ENCODE measurements around the gene PHAF1. TPM values are rescaled to one million over a fixed set of nuclear protein-coding genes. Genes with fewer than 3 reads are reported as not detected.
A peak's percentile ranks its signal among the peaks of the same experiment; 100 is the strongest.

Gene PHAF1
- total RNA-seq, 2 experiments from 2014 or later, result 7.8 to 8.4 TPM

DNA sequence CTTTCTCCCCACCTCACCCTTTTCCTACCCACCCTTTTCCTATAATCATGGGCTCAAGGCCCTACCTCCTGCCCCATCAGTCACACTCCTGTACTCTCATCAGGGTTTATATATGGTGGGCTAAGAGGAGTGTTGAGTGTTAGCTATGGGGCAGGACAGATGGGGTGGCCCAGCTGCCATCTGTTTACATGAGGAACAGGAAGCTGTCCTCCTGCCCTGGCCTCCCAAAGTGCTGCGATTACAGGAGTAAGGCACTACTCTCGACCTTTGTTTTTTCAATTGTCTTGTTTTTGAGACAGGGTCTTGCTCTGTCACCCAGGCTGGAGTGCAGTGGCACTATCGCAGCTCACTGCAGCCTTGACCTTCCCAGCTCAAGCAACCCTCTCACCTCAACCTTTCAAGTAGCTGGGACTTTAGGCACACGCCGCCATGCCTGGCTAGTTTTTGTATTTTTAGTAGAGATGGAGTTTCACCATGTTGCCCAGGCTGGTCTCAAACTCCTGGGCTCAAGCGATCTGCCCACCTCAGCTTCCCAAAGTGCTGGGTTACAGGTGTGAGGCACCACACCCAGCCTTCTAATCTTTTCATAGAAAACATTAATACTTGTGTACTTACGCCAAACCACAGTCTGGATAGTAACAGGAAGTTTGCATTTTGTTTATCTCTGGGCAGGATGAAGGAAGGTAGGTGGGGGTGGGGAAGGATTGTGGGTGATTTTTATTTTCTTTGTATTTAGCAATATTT, 48.3 kb downstream of the PHAF1 start:
- peak overlapping the region; percentile 88 for H3K4me3 Mint-ChIP-seq
- no peaks in the 10 kb centered on the region for H3K9me3 Mint-ChIP-seq
- peaks cover 16% of the 10 kb centered on the region for H3K27me3 Mint-ChIP-seq (ENCODE audit: low read depth)
- intact Hi-C loops (cut with micrococcal nuclease), result loop anchor here (2.0 to 10.0 kb wide), 2 partner anchors 129 to 237 kb away; partner anchors contain the start of genes CBFB and TPPP3
- peaks cover 40% of the 10 kb centered on the region for H3K4me1 Mint-ChIP-seq (ENCODE audit: low read depth)
- H3K27ac Mint-ChIP-seq, result peak overlapping the region; percentile 91
- no peak for DNase-seq
- peaks cover 6% of the 10 kb centered on the region for H3K36me3 Mint-ChIP-seq (ENCODE audit: low read depth)
- CTCF ChIA-PET, result interaction anchor here (0.6 to 8.7 kb wide), 12 partner anchors 14 to 430 kb away, joined by 3 to 163 read pairs (median 4); partner anchors contain the start of genes CBFB and CES3

- peak; percentile 91 for DNase-seq
- CTCF ChIA-PET, result interaction anchor here (0.6 to 8.7 kb wide), 12 partner anchors 11 to 268 kb away, joined by 3 to 163 read pairs (median 6); partner anchors contain the start of genes CBFB and NOL3
- H3K36me3 Mint-ChIP-seq (ENCODE audit: low read depth), result peaks cover 6% of the 10 kb centered on the region
These were observed 49.2 kb downstream of the PHAF1 start for GRCh38 chr16:67158637-67159600.

DNA sequence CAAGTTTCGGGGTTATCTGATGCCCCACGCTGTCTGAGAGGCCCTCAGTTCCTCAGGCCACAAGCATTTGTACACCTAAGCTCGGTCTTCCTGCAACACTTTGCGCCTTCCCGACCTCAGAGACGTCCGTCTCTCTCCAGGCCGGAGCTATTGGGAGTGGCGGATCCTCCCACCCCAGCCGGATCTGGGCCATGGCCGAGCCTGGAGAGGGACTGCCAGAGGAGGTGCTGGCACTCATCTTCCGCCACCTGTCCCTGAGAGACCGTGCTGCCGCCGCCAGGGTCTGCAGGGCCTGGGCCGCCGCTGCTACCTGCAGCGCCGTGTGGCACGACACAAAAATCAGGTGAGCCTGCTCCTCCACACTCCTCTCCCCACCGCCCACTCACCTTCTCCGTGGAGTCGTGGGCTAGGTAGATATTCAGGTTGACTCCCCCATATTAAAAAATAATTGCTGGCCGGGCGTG, 51.9 kb downstream of the PHAF1 start:
- Mint-ChIP-seq H3K27ac (no peak overlapping the region), H3K36me3 (ENCODE audit: low read depth) (peaks cover 3% of the 10 kb centered on the region), H3K4me3 (peak overlapping the region; percentile 34), H3K9me3 (no peaks in the 10 kb centered on the region), H3K4me1 (ENCODE audit: low read depth) (peaks cover 46% of the 10 kb centered on the region), H3K27me3 (ENCODE audit: low read depth) (peaks cover 37% of the 10 kb centered on the region)
- intact Hi-C loops (cut with micrococcal nuclease), result loop anchor here (2.0 kb wide), 1 partner anchor 53 kb away; the partner anchor contains the start of gene PHAF1
- CTCF ChIA-PET, result interaction anchor here (1.0 to 2.2 kb wide), 2 partner anchors 13 to 23 kb away, joined by 3 to 12 read pairs; no protein-coding TSS in a partner anchor
- no peak for DNase-seq

More at GRCh38 chr16:67158637-67159600, 49.2 kb downstream of the PHAF1 start:
- intact Hi-C loops (cut with micrococcal nuclease), result loop anchor here (1.0 to 10.0 kb wide), 6 partner anchors 67 to 236 kb away; partner anchors contain the start of genes CBFB and TPPP3
- H3K27ac Mint-ChIP-seq, result peak overlapping the region; percentile 91
- H3K4me1 Mint-ChIP-seq (ENCODE audit: low read depth), result peaks cover 42% of the 10 kb centered on the region
- H3K27me3 Mint-ChIP-seq (ENCODE audit: low read depth), result peaks cover 19% of the 10 kb centered on the region
- H3K4me3 Mint-ChIP-seq, result peak overlapping the region; percentile 88
- no peaks in the 10 kb centered on the region for H3K9me3 Mint-ChIP-seq

GRCh38 chr16:67162506-67163163, 52.9 kb downstream of the PHAF1 start:
- Mint-ChIP-seq H3K36me3 (ENCODE audit: low read depth) (peaks cover 3% of the 10 kb centered on the region), H3K9me3 (no peaks in the 10 kb centered on the region), H3K27ac (no peak overlapping the region), H3K27me3 (ENCODE audit: low read depth) (peaks cover 44% of the 10 kb centered on the region), H3K4me1 (ENCODE audit: low read depth) (peaks cover 42% of the 10 kb centered on the region), H3K4me3 (no peak overlapping the region)
- no peak for DNase-seq
- CTCF ChIA-PET, result interaction anchor here (1.1 to 2.2 kb wide), 7 partner anchors 7 to 210 kb away, joined by 3 to 12 read pairs (median 6); no protein-coding TSS in a partner anchor
- intact Hi-C loops (cut with micrococcal nuclease), result no loop called here

DNA sequence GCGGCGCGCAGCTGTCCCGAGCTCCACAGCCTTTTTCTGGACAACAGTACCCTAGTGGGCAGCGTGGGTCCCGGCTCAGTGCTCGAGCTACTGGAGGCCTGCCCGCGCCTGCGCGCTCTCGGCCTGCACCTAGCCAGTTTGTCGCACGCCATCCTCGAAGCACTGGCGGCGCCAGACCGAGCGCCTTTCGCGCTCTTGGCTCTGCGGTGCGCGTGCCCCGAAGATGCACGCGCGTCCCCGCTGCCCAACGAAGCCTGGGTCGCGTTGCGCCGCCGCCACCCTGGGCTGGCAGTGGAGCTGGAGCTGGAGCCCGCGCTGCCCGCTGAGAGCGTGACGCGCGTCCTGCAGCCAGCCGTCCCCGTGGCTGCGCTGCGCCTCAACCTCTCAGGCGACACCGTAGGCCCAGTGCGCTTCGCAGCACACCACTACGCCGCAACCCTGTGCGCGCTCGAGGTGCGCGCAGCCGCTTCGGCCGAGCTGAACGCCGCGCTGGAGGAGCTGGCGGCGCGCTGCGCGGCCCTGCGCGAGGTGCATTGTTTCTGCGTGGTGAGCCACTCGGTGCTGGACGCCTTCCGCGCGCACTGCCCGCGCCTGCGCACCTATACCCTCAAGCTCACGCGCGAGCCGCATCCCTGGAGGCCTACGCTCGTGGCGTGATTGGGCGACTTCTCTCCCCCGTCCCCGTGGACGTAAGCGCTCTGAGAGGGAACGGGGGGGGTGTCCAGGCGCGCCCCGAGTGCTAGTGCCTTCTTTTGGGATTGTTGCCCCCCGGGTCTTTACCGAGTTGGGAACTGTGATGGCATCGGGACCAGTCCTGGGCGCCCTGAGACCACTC, 53.6 kb downstream of the PHAF1 start:
- intact Hi-C loops (cut with micrococcal nuclease), result no loop called here
- peaks cover 46% of the 10 kb centered on the region for H3K27me3 Mint-ChIP-seq (ENCODE audit: low read depth)
- H3K4me3 Mint-ChIP-seq, result no peak overlapping the region
- peaks cover 34% of the 10 kb centered on the region for H3K4me1 Mint-ChIP-seq (ENCODE audit: low read depth)
- H3K27ac Mint-ChIP-seq, result no peak overlapping the region
- H3K9me3 Mint-ChIP-seq, result no peaks in the 10 kb centered on the region
- peaks cover 3% of the 10 kb centered on the region for H3K36me3 Mint-ChIP-seq (ENCODE audit: low read depth)
- DNase-seq, result no peak
- CTCF ChIA-PET, result interaction anchor here (1.1 to 2.2 kb wide), 7 partner anchors 8 to 211 kb away, joined by 3 to 12 read pairs (median 6); no protein-coding TSS in a partner anchor

GRCh38 chr16:67163999-67164558, 54.3 kb downstream of the PHAF1 start:
- H3K27me3 Mint-ChIP-seq (ENCODE audit: low read depth), result peaks cover 53% of the 10 kb centered on the region
- no peaks in the 10 kb centered on the region for H3K9me3 Mint-ChIP-seq
- intact Hi-C loops (cut with micrococcal nuclease), result no loop called here
- peaks cover 3% of the 10 kb centered on the region for H3K36me3 Mint-ChIP-seq (ENCODE audit: low read depth)
- peaks cover 29% of the 10 kb centered on the region for H3K4me1 Mint-ChIP-seq (ENCODE audit: low read depth)
- H3K27ac Mint-ChIP-seq, result no peak overlapping the region
- H3K4me3 Mint-ChIP-seq, result no peak overlapping the region
- CTCF ChIA-PET, result interaction anchor here (1.2 to 2.2 kb wide), 3 partner anchors 9 to 137 kb away, joined by 3 to 12 read pairs (median 7); no protein-coding TSS in a partner anchor
- no peak for DNase-seq

DNA sequence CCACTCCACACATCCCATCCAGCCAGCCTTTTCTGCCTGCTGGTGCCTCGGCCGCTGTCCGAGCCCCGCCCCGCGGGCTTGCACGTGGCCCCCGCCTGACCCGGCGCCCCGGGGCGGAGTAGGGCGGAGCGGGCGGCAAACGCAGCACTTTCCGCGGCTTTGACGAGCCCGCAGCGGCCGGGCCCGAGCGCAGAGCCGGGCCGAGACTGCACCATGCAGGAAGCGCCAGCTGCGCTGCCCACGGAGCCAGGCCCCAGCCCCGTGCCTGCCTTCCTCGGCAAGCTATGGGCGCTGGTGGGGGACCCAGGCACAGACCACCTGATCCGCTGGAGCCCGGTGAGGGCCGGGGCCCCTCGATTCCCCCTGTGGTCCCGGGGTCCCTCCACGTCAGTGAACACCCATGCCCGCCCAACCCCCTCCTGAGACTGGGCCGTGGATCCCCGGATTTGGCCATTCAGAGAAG, 54.9 kb downstream of the PHAF1 start, which contains the start of gene HSF4:
TSS of gene HSF4 (plus strand) at position 147 of the 463 bp plus-strand sequence. CDS start at position 214, 67 bp downstream.
- intact Hi-C loops (cut with micrococcal nuclease), result no loop called here
- Mint-ChIP-seq H3K4me3 (no peak within 1 kb of the TSS), H3K27me3 (ENCODE audit: low read depth) (peaks cover 56% of the 10 kb centered on the region), H3K36me3 (ENCODE audit: low read depth) (peaks cover 3% of the 10 kb centered on the region), H3K4me1 (ENCODE audit: low read depth) (peaks cover 29% of the 10 kb centered on the region), H3K27ac (no peak within 1 kb of the TSS), H3K9me3 (no peaks in the 10 kb centered on the region)
- no peak for DNase-seq
- CTCF ChIA-PET, result interaction anchor here (1.5 to 1.8 kb wide), 2 partner anchors 9 to 20 kb away, joined by 3 to 7 read pairs; no protein-coding TSS in a partner anchor

DNA sequence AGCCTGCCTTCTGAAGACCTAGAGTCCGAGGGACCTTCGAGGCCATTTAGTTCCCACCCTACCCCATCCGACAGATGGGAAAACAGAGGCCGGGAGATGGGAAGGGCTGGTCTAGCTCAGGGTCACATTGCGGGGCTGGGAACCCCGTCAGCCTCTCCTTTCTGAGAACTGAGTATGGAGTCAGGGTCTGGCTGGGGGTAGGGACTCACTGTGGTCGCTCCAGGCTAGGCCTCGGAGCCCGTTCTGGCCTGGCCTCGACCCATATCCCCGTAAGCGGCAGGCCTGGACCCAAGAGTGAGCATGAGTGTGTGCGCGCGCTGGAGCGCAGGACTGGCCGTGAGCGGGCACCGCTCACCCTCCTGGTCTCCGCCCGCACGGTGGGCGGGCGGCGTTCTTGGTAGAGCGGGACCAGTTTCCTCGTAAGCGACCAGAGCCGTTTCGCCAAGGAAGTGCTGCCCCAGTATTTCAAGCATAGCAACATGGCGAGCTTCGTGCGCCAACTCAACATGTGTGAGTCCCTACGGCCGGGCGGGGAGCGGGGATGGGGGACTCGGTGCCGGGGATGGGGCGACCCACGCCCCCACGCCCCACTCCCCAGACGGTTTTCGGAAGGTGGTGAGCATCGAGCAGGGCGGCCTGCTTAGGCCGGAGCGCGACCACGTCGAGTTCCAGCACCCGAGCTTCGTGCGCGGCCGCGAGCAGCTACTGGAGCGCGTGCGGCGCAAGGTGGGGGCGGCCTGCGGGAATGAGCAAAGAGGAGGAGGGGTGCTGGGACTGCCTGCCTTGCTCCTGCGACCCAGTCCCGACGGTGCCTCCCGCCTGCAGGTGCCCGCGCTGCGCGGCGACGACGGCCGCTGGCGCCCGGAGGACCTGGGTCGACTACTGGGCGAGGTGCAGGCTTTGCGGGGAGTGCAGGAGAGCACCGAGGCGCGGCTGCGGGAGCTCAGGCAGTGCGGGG, 55.7 kb downstream of the PHAF1 start:
- Mint-ChIP-seq H3K9me3 (no peaks in the 10 kb centered on the region), H3K27me3 (ENCODE audit: low read depth) (peaks cover 62% of the 10 kb centered on the region), H3K36me3 (ENCODE audit: low read depth) (peaks cover 3% of the 10 kb centered on the region), H3K4me3 (no peak overlapping the region), H3K27ac (no peak overlapping the region), H3K4me1 (ENCODE audit: low read depth) (peaks cover 35% of the 10 kb centered on the region)
- no peak for DNase-seq
- intact Hi-C loops (cut with micrococcal nuclease), result no loop called here
- CTCF ChIA-PET, result interaction anchor here (1.2 to 1.5 kb wide), 3 partner anchors 10 to 20 kb away, joined by 3 to 4 read pairs (median 3); no protein-coding TSS in a partner anchor

- Mint-ChIP-seq H3K27ac (no peak overlapping the region), H3K9me3 (no peaks in the 10 kb centered on the region), H3K4me3 (no peak overlapping the region), H3K27me3 (ENCODE audit: low read depth) (peaks cover 65% of the 10 kb centered on the region), H3K36me3 (ENCODE audit: low read depth) (peaks cover 1% of the 10 kb centered on the region), H3K4me1 (ENCODE audit: low read depth) (peaks cover 32% of the 10 kb centered on the region)
- no peak for DNase-seq
- intact Hi-C loops (cut with micrococcal nuclease), result no loop called here
- CTCF ChIA-PET, result interaction anchor here (1.2 to 1.5 kb wide), 2 partner anchors 9 to 11 kb away, joined by 3 to 4 read pairs; no protein-coding TSS in a partner anchor
These were observed 56.4 kb downstream of the PHAF1 start for GRCh38 chr16:67166110-67166547.
